ENCODE measurements around the gene ARPC5.

GRCh38 chr1:183654706-183655105 is 19.1 kb upstream of the ARPC5 start:
- TF ChIP-seq CTCF (IDR thresholded peaks at IDR 0.05): no peak
- no peak for TF ChIP-seq POLR2A (IDR thresholded peaks at IDR 0.05)
- no peak for TF ChIP-seq POLR2AphosphoS5 (IDR thresholded peaks at IDR 0.05)
